DMS79 (cell line): ENCODE results near the gene PCLO.
"Not testable (repeated sequence)": the region's sequence is repeated elsewhere in the genome, so short reads cannot be mapped to it uniquely, and the experiment has no call there.

Experiments
- DNase-seq: peaks from one replicate; lab custom pipeline; 2025; lab: John Stamatoyannopoulos, UW

Gene PCLO

GRCh38 chr7:82964150-82964882 lies 198.4 kb downstream of the PCLO start:
- DNase-seq: peak; percentile 67

GRCh38 chr7:82961240-82961639 lies 201.4 kb downstream of the PCLO start:
- no peak for DNase-seq

- DNase-seq: no peak
Observed at GRCh38 chr7:82959528-82959927, 203.2 kb downstream of the PCLO start.

GRCh38 chr7:82957521-82957920 lies 205.2 kb downstream of the PCLO start:
- no peak for DNase-seq

GRCh38 chr7:82953324-82954027 lies 209.2 kb downstream of the PCLO start:
- no peak for DNase-seq

- no peak for DNase-seq
Observed at GRCh38 chr7:82950436-82950835, 212.2 kb downstream of the PCLO start.

GRCh38 chr7:82945480-82945879 lies 217.2 kb downstream of the PCLO start:
- no peak for DNase-seq

GRCh38 chr7:82945056-82945455 lies 217.6 kb downstream of the PCLO start:
- DNase-seq: no peak

GRCh38 chr7:82932516-82932915 lies 230.2 kb downstream of the PCLO start:
- no peak for DNase-seq

- peak; percentile 27 for DNase-seq
Observed at GRCh38 chr7:82926477-82926876, 236.2 kb downstream of the PCLO start.

GRCh38 chr7:82925331-82925730 lies 237.4 kb downstream of the PCLO start:
- DNase-seq: no peak

- no peak for DNase-seq
Observed at GRCh38 chr7:82906502-82906901, 256.2 kb downstream of the PCLO start.

GRCh38 chr7:82904871-82905270 lies 257.8 kb downstream of the PCLO start:
- no peak for DNase-seq

GRCh38 chr7:82901098-82901497 lies 261.6 kb downstream of the PCLO start:
- DNase-seq: not testable (repeated sequence)

GRCh38 chr7:82897500-82897899 lies 265.2 kb downstream of the PCLO start:
- DNase-seq: no peak

- not testable (repeated sequence) for DNase-seq
Observed at GRCh38 chr7:82894341-82894740, 268.3 kb downstream of the PCLO start.

- no peak for DNase-seq
Observed at GRCh38 chr7:82886324-82886723, 276.4 kb downstream of the PCLO start.

GRCh38 chr7:82865856-82866255 lies 296.8 kb downstream of the PCLO start:
- no peak for DNase-seq

GRCh38 chr7:82859106-82859850 lies 303.4 kb downstream of the PCLO start:
- no peak for DNase-seq

GRCh38 chr7:82851121-82851520 lies 311.6 kb downstream of the PCLO start:
- DNase-seq: no peak

- no peak for DNase-seq
Observed at GRCh38 chr7:82841828-82842227, 320.9 kb downstream of the PCLO start.

- no peak for DNase-seq
Observed at GRCh38 chr7:82840061-82840460, 322.6 kb downstream of the PCLO start.

GRCh38 chr7:82839555-82839954 lies 323.1 kb downstream of the PCLO start:
- DNase-seq: no peak
